Mesothelial cell of epicardium (in vitro differentiated cells): ENCODE measurements around the gene SIGMAR1. TPM values are rescaled to one million over a fixed set of nuclear protein-coding genes. Genes with fewer than 3 reads are reported as not detected.

Experiments used
- total RNA-seq: library from RNA; stranded (reverse); gene quantifications from 3 replicates; pipeline ENCODE4 v1.2.1, GENCODE V29; 2021

SIGMAR1 gene
- total RNA-seq, 1 donor from 2014 or later: 58.8 TPM

Other genes with a start within 250 kb of the SIGMAR1 start
- gene FAM219A, start 179.2 kb downstream of the SIGMAR1 start, total RNA-seq: 16.9 to 18.2 TPM (median 18.1 TPM) in 3 replicates
- gene DNAI1, start 179.0 kb downstream of the SIGMAR1 start, total RNA-seq: not detected in 3 replicates
- 0.96 to 1.1 TPM (median 1.0 TPM) in 3 replicates for gene ENHO, start 114.8 kb downstream of the SIGMAR1 start, total RNA-seq
- gene CNTFR, start 48.1 kb downstream of the SIGMAR1 start, total RNA-seq: 25.9 to 28.9 TPM (median 27.0 TPM) in 3 replicates
- 20.2 to 24.6 TPM (median 24.5 TPM) in 3 replicates for gene RPP25L, start 25.7 kb downstream of the SIGMAR1 start, total RNA-seq
- 76.7 to 80.1 TPM (median 77.1 TPM) in 3 replicates for gene DCTN3, start 17.3 kb downstream of the SIGMAR1 start, total RNA-seq
- 0.42 to 0.80 TPM in 2 of 3 replicates, not detected in the other for gene ARID3C, start 8.7 kb downstream of the SIGMAR1 start, total RNA-seq
- gene GALT, start 8.9 kb upstream of the SIGMAR1 start, total RNA-seq: 82.7 to 95.2 TPM (median 88.5 TPM) in 3 replicates
- gene IL11RA, start 14.4 kb upstream of the SIGMAR1 start, total RNA-seq: 112 to 114 TPM (median 113 TPM) in 3 replicates
- 0.61 to 0.84 TPM in 2 of 3 replicates, not detected in the other for gene CCL27, start 24.9 kb upstream of the SIGMAR1 start, total RNA-seq
- gene CCL19, start 53.5 kb upstream of the SIGMAR1 start, total RNA-seq: not detected in 3 replicates
- gene CCL21, start 72.3 kb upstream of the SIGMAR1 start, total RNA-seq: not detected in 3 replicates